ENCODE data around the gene TBCEL. TPM values are rescaled to one million over a fixed set of nuclear protein-coding genes. Genes with fewer than 3 reads are reported as not detected.

TBCEL gene
- total RNA-seq, 4 donors from 2014 or later = 3.9 to 28.6 (median 7.4) TPM

GRCh38 chr11:121067962-121068647 lies 44.2 kb downstream of the TBCEL start:
- Histone ChIP-seq H3K4me1 (peaks cover 0 to 14% (median 5%) of the 10 kb centered on the region in 3 donors), H3K36me3 (peaks cover 0 to 49% (median 0%) of the 10 kb centered on the region in 3 donors), H3K27ac (no peak overlapping the region), H3K9me3 (no peaks in the 10 kb centered on the region), H3K4me3 (no peak overlapping the region), H3K27me3 (no peaks in the 10 kb centered on the region)
- intact Hi-C loops (cut with DNase I) = no loop called here
- no peak for DNase-seq
- 80 to 89% methylated on average over 6 of the region's 6 CpGs for WGBS, 2 donors
- TF ChIP-seq POLR2A (IDR thresholded peaks at IDR 0.05) (no peak), CTCF (IDR thresholded peaks at IDR 0.05) (no peak)

GRCh38 chr11:121068787-121069186 lies 44.9 kb downstream of the TBCEL start:
- TF ChIP-seq CTCF (IDR thresholded peaks at IDR 0.05) (no peak), POLR2A (IDR thresholded peaks at IDR 0.05) (no peak)
- Histone ChIP-seq H3K4me1 (peaks cover 0 to 14% (median 5%) of the 10 kb centered on the region in 3 donors), H3K4me3 (no peak overlapping the region), H3K27ac (no peak overlapping the region), H3K27me3 (no peaks in the 10 kb centered on the region), H3K9me3 (no peaks in the 10 kb centered on the region), H3K36me3 (peaks cover 0 to 45% (median 0%) of the 10 kb centered on the region in 3 donors)
- intact Hi-C loops (cut with DNase I) = no loop called here
- no peak for DNase-seq
- WGBS, 2 donors = 94 to 98% methylated on average over 6 of the region's 6 CpGs

- WGBS, 2 donors = 45 to 56% methylated on average over 2 of the region's 2 CpGs
- Histone ChIP-seq H3K36me3 (peaks cover 0 to 22% (median 0%) of the 10 kb centered on the region in 3 donors), H3K4me1 (peaks cover 0 to 14% (median 5%) of the 10 kb centered on the region in 3 donors), H3K4me3 (no peak overlapping the region), H3K27me3 (no peaks in the 10 kb centered on the region), H3K9me3 (no peaks in the 10 kb centered on the region), H3K27ac (peak overlapping the region in 1 of 4 donors; percentile 3)
- DNase-seq = no peak
- no peak for TF ChIP-seq CTCF (IDR thresholded peaks at IDR 0.05)
- intact Hi-C loops (cut with DNase I) = no loop called here
Observed at GRCh38 chr11:121070951-121071845, 47.3 kb downstream of the TBCEL start.

GRCh38 chr11:121071846-121072450 lies 48.0 kb downstream of the TBCEL start:
- 71 to 74% methylated on average over 5 of the region's 5 CpGs for WGBS, 2 donors
- TF ChIP-seq POLR2A (IDR thresholded peaks at IDR 0.05) (no peak), CTCF (IDR thresholded peaks at IDR 0.05) (no peak)
- intact Hi-C loops (cut with DNase I) = no loop called here
- H3K4me3 ChIP-seq = no peak overlapping the region
- no peaks in the 10 kb centered on the region for H3K27me3 ChIP-seq
- DNase-seq = no peak
- peak overlapping the region in 1 of 4 donors; percentile 3 for H3K27ac ChIP-seq
- peaks cover 0 to 21% (median 0%) of the 10 kb centered on the region in 3 donors for H3K36me3 ChIP-seq
- no peaks in the 10 kb centered on the region for H3K9me3 ChIP-seq
- H3K4me1 ChIP-seq = peaks cover 0 to 14% (median 5%) of the 10 kb centered on the region in 3 donors
